Hepatic stellate cell (primary cell): ENCODE measurements around the gene GSX1.

ENCODE experiments used
- DNase-seq: peaks from one replicate; pipeline ENCODE4 v3.0.0; 2011; ENCODE audit warnings: low spot score

Gene GSX1

GRCh38 chr13:27834095-27834494 is 41.8 kb downstream of the GSX1 start:
- no peak for DNase-seq

- DNase-seq = no peak
Observed at GRCh38 chr13:27835799-27836198, 43.5 kb downstream of the GSX1 start.

- DNase-seq = no peak
Observed at GRCh38 chr13:27839809-27840467, 47.7 kb downstream of the GSX1 start.

- no peak for DNase-seq
Observed at GRCh38 chr13:27842571-27842970, 50.3 kb downstream of the GSX1 start.
